WERI-Rb-1 (cell line): ENCODE results near the gene ESX1.
"Not testable (repeated sequence)": the region's sequence is repeated elsewhere in the genome, so short reads cannot be mapped to it uniquely, and the experiment has no call there.

ENCODE experiments used
- DNase-seq: peaks from one replicate; pipeline ENCODE4 v3.0.0-alpha.2; 2020
- H3K27ac ChIP-seq: fragments of 250-450 bp; sonication (Bioruptor Pico); 2 replicates; pipeline ENCODE4 v1.5.1; 2020; ENCODE audit warnings: mild to moderate bottlenecking, moderate library complexity
- H3K27me3 ChIP-seq: fragments of 250-450 bp; sonication (Bioruptor Pico); 2 replicates; pipeline ENCODE4 v1.5.1; 2021; ENCODE audit warnings: mild to moderate bottlenecking, low read depth, moderate library complexity; ENCODE audit not compliant: insufficient read depth, severe bottlenecking
- H3K36me3 ChIP-seq: fragments of 250-450 bp; sonication (Bioruptor Pico); 2 replicates; pipeline ENCODE4 v1.5.1; 2020; ENCODE audit warnings: mild to moderate bottlenecking, moderate library complexity
- H3K4me3 ChIP-seq: 2 replicates; pipeline ENCODE4 v1.5.1; 2011; ENCODE audit warnings: low read depth, mild to moderate bottlenecking, control low read depth, low read length
- H3K9me3 ChIP-seq: fragments of 250-450 bp; sonication (Bioruptor Pico); 2 replicates; pipeline ENCODE4 v1.5.1; 2021; ENCODE audit warnings: mild to moderate bottlenecking, moderate library complexity; ENCODE audit not compliant: severe bottlenecking
- CTCF ChIP-seq: IDR thresholded peaks from 2 replicates; pipeline ENCODE4 v1.5.1; 2011; ENCODE audit warnings: low read depth, mild to moderate bottlenecking, control low read depth, inconsistent platforms, low read length

The ESX1 gene

DNA sequence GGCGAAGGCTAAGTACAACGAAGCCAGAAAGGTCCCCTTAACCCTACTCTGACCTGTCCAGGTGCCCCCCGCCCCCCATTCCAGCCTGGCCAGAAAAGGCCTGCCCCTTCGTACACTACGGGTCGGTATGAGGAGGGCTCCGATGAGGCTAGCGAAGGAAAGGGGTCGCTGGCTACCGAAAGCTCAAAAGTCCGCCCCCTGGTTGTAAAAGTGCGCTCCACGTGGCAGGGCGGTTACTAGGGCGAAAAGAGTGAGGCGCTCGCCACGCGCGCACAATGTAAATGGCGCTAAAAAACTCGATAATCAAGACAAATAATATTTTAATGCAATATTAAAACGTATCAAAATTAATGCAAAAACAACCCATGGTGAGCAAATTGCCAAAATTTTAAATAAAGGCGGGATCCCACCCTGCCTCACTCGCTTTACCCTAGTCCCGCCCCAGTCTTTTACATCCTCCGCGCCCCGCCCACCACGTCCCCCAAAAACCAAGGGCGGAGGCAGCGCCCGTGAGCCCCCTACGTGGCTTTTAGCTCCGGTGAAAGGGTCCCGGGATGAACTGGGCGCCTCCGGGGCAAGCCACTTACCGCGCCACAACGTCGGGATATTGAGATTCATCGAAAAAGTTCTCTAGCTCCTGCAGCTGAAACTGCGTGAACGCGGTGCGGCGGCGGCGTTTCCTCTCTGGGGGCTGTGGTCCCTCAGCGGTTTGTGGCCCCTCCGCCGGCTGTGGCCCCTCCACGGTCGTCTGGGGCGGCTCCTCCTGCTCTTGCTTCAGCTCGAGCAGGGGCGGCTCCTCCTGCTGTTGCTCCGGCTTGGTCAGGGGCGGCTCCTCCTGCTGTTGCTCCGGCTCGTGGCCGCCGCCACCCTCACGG lies 929 bp downstream of the ESX1 start:
- Histone ChIP-seq H3K27ac (no peak overlapping the region), H3K27me3 (peaks cover 84% of the 10 kb centered on the region), H3K36me3 (no peaks in the 10 kb centered on the region), H3K9me3 (peaks cover 14% of the 10 kb centered on the region), H3K4me3 (no peak overlapping the region)
- no peak for DNase-seq
- TF ChIP-seq CTCF = no peak

DNA sequence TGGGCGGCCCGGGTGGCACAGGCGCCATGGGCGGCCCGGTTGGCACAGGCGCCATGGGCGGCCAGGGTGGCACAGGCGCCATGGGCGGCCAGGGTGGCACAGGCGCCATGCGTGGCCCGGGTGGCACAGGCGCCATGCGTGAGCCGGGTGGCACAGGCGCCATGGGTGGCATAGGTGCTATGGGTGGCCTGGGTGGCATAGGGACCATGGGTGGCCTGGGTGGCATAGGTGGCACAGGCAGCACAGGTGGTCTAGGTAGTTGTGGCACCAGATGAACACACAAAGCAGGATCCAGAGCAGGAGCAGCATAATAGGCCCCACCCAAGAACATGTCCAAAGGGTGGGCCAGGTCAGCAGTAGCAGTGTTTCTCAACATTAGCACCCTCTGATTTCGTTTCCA lies 4.3 kb downstream of the ESX1 start:
- Histone ChIP-seq H3K4me3 (no peak overlapping the region), H3K27me3 (peaks cover 81% of the 10 kb centered on the region), H3K27ac (no peak overlapping the region), H3K36me3 (no peaks in the 10 kb centered on the region), H3K9me3 (peaks cover 14% of the 10 kb centered on the region)
- no peak for DNase-seq
- TF ChIP-seq CTCF = no peak

GRCh38 chrX:104230060-104230459 lies 24.7 kb downstream of the ESX1 start:
- H3K9me3 ChIP-seq, DNase-seq, H3K4me3 ChIP-seq, H3K27ac ChIP-seq, H3K36me3 ChIP-seq: not testable (repeated sequence)
- peaks cover 33% of the 10 kb centered on the region for H3K27me3 ChIP-seq

DNA sequence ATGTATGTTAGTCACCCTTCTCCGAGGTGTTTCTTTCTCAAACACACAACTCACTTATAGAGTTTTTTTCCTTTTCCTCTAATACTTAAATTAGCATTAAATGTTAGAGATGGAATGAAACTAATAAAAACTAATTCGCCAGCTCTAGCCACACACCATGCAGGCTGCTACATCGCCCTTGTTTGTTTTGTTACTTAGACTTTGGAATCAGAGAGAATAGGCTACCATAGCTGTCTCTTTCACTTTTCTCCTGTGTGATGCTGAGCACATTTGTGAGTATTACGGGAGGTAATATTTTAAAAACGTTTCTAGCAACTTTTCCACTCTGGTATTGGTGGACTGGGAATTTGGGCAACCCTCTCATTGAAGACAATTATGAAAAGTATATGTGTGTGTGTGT lies 43.5 kb downstream of the ESX1 start:
- H3K9me3 ChIP-seq = no peaks in the 10 kb centered on the region
- no peak for TF ChIP-seq CTCF
- no peak for DNase-seq
- no peak overlapping the region for H3K4me3 ChIP-seq
- no peak overlapping the region for H3K27ac ChIP-seq
- H3K36me3 ChIP-seq = no peaks in the 10 kb centered on the region
- H3K27me3 ChIP-seq = peaks cover 19% of the 10 kb centered on the region

DNA sequence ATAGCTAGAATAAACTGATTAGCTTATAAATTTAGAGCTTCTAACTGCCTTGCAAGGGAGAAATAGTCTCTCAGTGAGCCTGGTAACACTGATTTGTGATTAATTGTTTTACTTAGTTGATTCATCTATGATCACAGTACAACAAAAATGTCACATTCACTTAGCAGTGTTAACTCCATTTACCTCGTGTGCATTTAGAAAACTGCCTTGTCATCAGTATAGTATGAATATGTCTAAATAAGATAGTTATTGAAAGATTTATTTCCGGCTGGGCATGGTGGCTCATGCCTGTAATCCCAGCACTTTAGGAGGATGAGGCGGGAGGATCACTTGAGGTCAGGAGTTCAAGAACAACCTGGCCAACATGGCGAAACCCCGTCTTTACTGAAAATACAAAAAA lies 49.2 kb downstream of the ESX1 start:
- Histone ChIP-seq H3K4me3 (no peak overlapping the region), H3K27ac (no peak overlapping the region), H3K9me3 (no peaks in the 10 kb centered on the region), H3K36me3 (no peaks in the 10 kb centered on the region), H3K27me3 (peaks cover 19% of the 10 kb centered on the region)
- DNase-seq = no peak
- no peak for TF ChIP-seq CTCF
